ENCODE results near the gene PRUNE2. TPM values are rescaled to one million over a fixed set of nuclear protein-coding genes. Genes with fewer than 3 reads are reported as not detected.

PRUNE2 gene
- total RNA-seq, 2 experiments from 2014 or later: 0.38 to 0.44 TPM

GRCh38 chr9:76896035-76896434, 9.9 kb downstream of the PRUNE2 start:
- H3K4me2 ChIP-seq (ENCODE audit: low read length): no peak overlapping the region
- TF ChIP-seq EZH2phosphoT487 (IDR thresholded peaks at IDR 0.05; ENCODE audit: borderline replicate concordance, low read depth, low read length): no peak
- TF ChIP-seq CTCF (conservative IDR thresholded peaks at IDR 0.05; ENCODE audit: low read length): no peak
- intact Hi-C loops (cut with micrococcal nuclease; ENCODE audit: unreplicated experiment): no loop called here
- no peaks in the 10 kb centered on the region for H4K20me1 ChIP-seq (ENCODE audit: insufficient read depth, low read length)
- ChIA-PET CTCF (ENCODE audit: unreplicated experiment) (interaction anchor here (0.6 kb wide), 1 partner anchor 202 kb away, joined by 3 read pairs; no protein-coding TSS in a partner anchor), POLR2A (no interaction called here)
- H3K4me3 ChIP-seq (ENCODE audit: low read depth, low read length, poor library complexity, severe bottlenecking): no peak overlapping the region
- no peak overlapping the region for H2AFZ ChIP-seq (ENCODE audit: low read length)
- no peaks in the 10 kb centered on the region for H3K9me2 ChIP-seq (ENCODE audit: insufficient read depth, low read length)
- no peaks in the 10 kb centered on the region for H3K79me2 ChIP-seq (ENCODE audit: insufficient read depth, low read depth, low read length)
- no TSS peak for BruUV-seq (replicated peaks)
- no peak overlapping the region for H3K27ac ChIP-seq (ENCODE audit: low read depth, low read length, poor library complexity, severe bottlenecking)
- H3K36me3 ChIP-seq (ENCODE audit: insufficient read depth, low read length): no peaks in the 10 kb centered on the region
- no peaks in the 10 kb centered on the region for H3K4me1 ChIP-seq (ENCODE audit: insufficient read depth, low read length, poor library complexity, severe bottlenecking)
- no peaks in the 10 kb centered on the region for H3K9me3 ChIP-seq (ENCODE audit: low read length)
- DNase-seq (ENCODE audit: low spot score): no peak

- DNase-seq (ENCODE audit: low spot score): no peak
- no TSS peak for BruUV-seq (replicated peaks)
- no peaks in the 10 kb centered on the region for H3K9me3 ChIP-seq (ENCODE audit: low read length)
- ChIA-PET POLR2A (no interaction called here), CTCF (ENCODE audit: unreplicated experiment) (no interaction called here)
- no peak overlapping the region for H3K27ac ChIP-seq (ENCODE audit: low read depth, low read length, poor library complexity, severe bottlenecking)
- no peaks in the 10 kb centered on the region for H4K20me1 ChIP-seq (ENCODE audit: insufficient read depth, low read length)
- intact Hi-C loops (cut with micrococcal nuclease; ENCODE audit: unreplicated experiment): no loop called here
- no peaks in the 10 kb centered on the region for H3K9me2 ChIP-seq (ENCODE audit: insufficient read depth, low read length)
- TF ChIP-seq EZH2phosphoT487 (IDR thresholded peaks at IDR 0.05; ENCODE audit: borderline replicate concordance, low read depth, low read length) (no peak), CTCF (conservative IDR thresholded peaks at IDR 0.05; ENCODE audit: low read length) (no peak)
- H3K4me1 ChIP-seq (ENCODE audit: insufficient read depth, low read length, poor library complexity, severe bottlenecking): no peaks in the 10 kb centered on the region
- H3K4me2 ChIP-seq (ENCODE audit: low read length): no peak overlapping the region
- no peaks in the 10 kb centered on the region for H3K36me3 ChIP-seq (ENCODE audit: insufficient read depth, low read length)
- H3K79me2 ChIP-seq (ENCODE audit: insufficient read depth, low read depth, low read length): no peaks in the 10 kb centered on the region
- H3K4me3 ChIP-seq (ENCODE audit: low read depth, low read length, poor library complexity, severe bottlenecking): no peak overlapping the region
- no peak overlapping the region for H2AFZ ChIP-seq (ENCODE audit: low read length)
Observed at GRCh38 chr9:76895186-76895585, 10.7 kb downstream of the PRUNE2 start.

- Histone ChIP-seq H3K79me2 (ENCODE audit: insufficient read depth, low read depth, low read length) (no peaks in the 10 kb centered on the region), H3K9me2 (ENCODE audit: insufficient read depth, low read length) (no peaks in the 10 kb centered on the region), H3K27ac (ENCODE audit: low read depth, low read length, poor library complexity, severe bottlenecking) (no peak overlapping the region), H2AFZ (ENCODE audit: low read length) (no peak overlapping the region), H3K4me2 (ENCODE audit: low read length) (no peak overlapping the region), H3K4me3 (ENCODE audit: low read depth, low read length, poor library complexity, severe bottlenecking) (no peak overlapping the region), H3K9me3 (ENCODE audit: low read length) (no peaks in the 10 kb centered on the region), H3K36me3 (ENCODE audit: insufficient read depth, low read length) (no peaks in the 10 kb centered on the region), H4K20me1 (ENCODE audit: insufficient read depth, low read length) (no peaks in the 10 kb centered on the region), H3K4me1 (ENCODE audit: insufficient read depth, low read length, poor library complexity, severe bottlenecking) (no peaks in the 10 kb centered on the region)
- CTCF ChIA-PET (ENCODE audit: unreplicated experiment): no interaction called here
- POLR2A ChIA-PET: no interaction called here
- no peak for TF ChIP-seq EZH2phosphoT487 (IDR thresholded peaks at IDR 0.05; ENCODE audit: borderline replicate concordance, low read depth, low read length)
- no peak for TF ChIP-seq CTCF (conservative IDR thresholded peaks at IDR 0.05; ENCODE audit: low read length)
- no TSS peak for BruUV-seq (replicated peaks)
- no peak for DNase-seq (ENCODE audit: low spot score)
- intact Hi-C loops (cut with micrococcal nuclease; ENCODE audit: unreplicated experiment): no loop called here
Observed at GRCh38 chr9:76894198-76894597, 11.7 kb downstream of the PRUNE2 start.

Data from OCI-LY7 (cell line).